HepG2 (cell line): ENCODE data around the gene TMEM14B. TPM values are rescaled to one million over a fixed set of nuclear protein-coding genes. Genes with fewer than 3 reads are reported as not detected.

Source experiments
- BRF2 ChIP-seq: sonication (generic); formaldehyde crosslinking; IDR thresholded peaks from 2 replicates; pipeline ENCODE4 v1.8.1; 2022; ENCODE audit warnings: mild to moderate bottlenecking, missing genetic modification reagents
- CEBPB ChIP-seq: IDR thresholded peaks from 2 replicates; pipeline ENCODE4 v1.6.1; 2011; ENCODE audit warnings: low read depth, low read length, improper control_type of control experiment, borderline replicate concordance
- DBP ChIP-seq: sonication (generic); formaldehyde crosslinking; IDR thresholded peaks from 2 replicates; pipeline ENCODE4 v1.4.0; 2020; ENCODE audit warnings: missing genetic modification reagents; ENCODE audit errors: not compliant biosample characterization
- FOXC1 ChIP-seq: sonication (generic); formaldehyde crosslinking; IDR thresholded peaks from 2 replicates; pipeline ENCODE4 v1.8.0; 2022; ENCODE audit warnings: mild to moderate bottlenecking, missing genetic modification reagents, borderline replicate concordance
- GATAD1 ChIP-seq: IDR thresholded peaks from 2 replicates; pipeline ENCODE4 v1.6.1; 2016; ENCODE audit warnings: missing genetic modification reagents, missing compliant biosample characterization
- GLMP ChIP-seq: sonication (generic); formaldehyde crosslinking; IDR thresholded peaks from 2 replicates; pipeline ENCODE4 v1.9.0; 2021; ENCODE audit warnings: missing genetic modification reagents, mild to moderate bottlenecking, borderline replicate concordance
- NKX3-1 ChIP-seq: sonication (generic); formaldehyde crosslinking; IDR thresholded peaks from 2 replicates; pipeline ENCODE4 v1.5.0; 2020; ENCODE audit warnings: missing genetic modification reagents
- RXRB ChIP-seq: IDR thresholded peaks from 2 replicates; pipeline ENCODE4 v1.6.1; 2016; ENCODE audit warnings: borderline replicate concordance, missing genetic modification reagents, missing compliant biosample characterization
- SMAD9 ChIP-seq: sonication (generic); formaldehyde crosslinking; IDR thresholded peaks from 2 replicates; pipeline ENCODE4 v1.5.1; 2020; ENCODE audit warnings: mild to moderate bottlenecking, missing genetic modification reagents
- SRSF1 ChIP-seq: fragments of 200-400 bp; formaldehyde crosslinking; optimal IDR thresholded peaks from 2 replicates; pipeline ENCODE3; 2017; ENCODE audit warnings: mild to moderate bottlenecking, low read depth, low read length, moderate library complexity
- TCF7L2 ChIP-seq: IDR thresholded peaks from 2 replicates; pipeline ENCODE4 v1.6.1; 2011; ENCODE audit warnings: mild to moderate bottlenecking, low read depth, low read length, moderate library complexity
- ZFP82 ChIP-seq: sonication (generic); formaldehyde crosslinking; IDR thresholded peaks from 2 replicates; pipeline ENCODE4 v1.5.1; 2020; ENCODE audit warnings: mild to moderate bottlenecking, missing genetic modification reagents, borderline replicate concordance
- ZNF205 ChIP-seq: IDR thresholded peaks from 2 replicates; pipeline ENCODE4 v1.6.1; 2018; ENCODE audit warnings: missing biosample characterization, missing genetic modification reagents
- ZSCAN5A ChIP-seq: sonication (generic); formaldehyde crosslinking; IDR thresholded peaks from 2 replicates; pipeline ENCODE4 v1.8.0; 2022; ENCODE audit warnings: mild to moderate bottlenecking, missing genetic modification reagents, borderline replicate concordance
- polyA plus RNA-seq, 8 experiments: library from polyadenylated mRNA; depleted of rRNA in 3 of 8; stranded (reverse) in 7 of 8; unstranded in 1 of 8; fragments of >200 nt; fragmentation: Illumina TruSeq in 4 of 8; extraction: Trizol in 4 of 8; gene quantifications; 2 replicates each; pipeline versions ENCODE4 v1.2.1 to v1.2.3, GENCODE V29; 2011 to 2016; ENCODE audit warnings: low read depth in 4 of 8, missing spikeins in 1 of 8, mixed read lengths in 1 of 8; ENCODE audit not compliant: insufficient read depth in 1 of 8
- total RNA-seq, 5 experiments: library from RNA; depleted of rRNA; stranded (reverse); fragments of >200 nt; fragmentation: Illumina TruSeq; extraction: Trizol; gene quantifications; 2 replicates each; pipeline ENCODE4 v1.2.3, GENCODE V29; 2016; ENCODE audit warnings: low read depth in 1 of 5
- TF ChIP-seq, protein P1 (sequence below): sonication (generic); formaldehyde crosslinking; IDR thresholded peaks from 2 replicates; pipeline ENCODE4 v1.4.0; 2020; ENCODE audit warnings: missing genetic modification reagents, borderline replicate concordance
- TF ChIP-seq, protein P2 (sequence below): sonication (generic); formaldehyde crosslinking; IDR thresholded peaks from 2 replicates; pipeline ENCODE4 v1.5.0; 2020; ENCODE audit warnings: mild to moderate bottlenecking, missing genetic modification reagents, moderate library complexity
- TF ChIP-seq, protein P3 (sequence below): sonication (generic); formaldehyde crosslinking; IDR thresholded peaks from 2 replicates; pipeline ENCODE4 v1.4.0; 2020; ENCODE audit warnings: low read depth, missing genetic modification reagents

Gene TMEM14B
- total and polyA plus RNA-seq, 2 of the 13 experiments (the other 11 are each of a cell fraction or from before 2014, with no cell fraction given): 133 to 200 TPM

DNA sequence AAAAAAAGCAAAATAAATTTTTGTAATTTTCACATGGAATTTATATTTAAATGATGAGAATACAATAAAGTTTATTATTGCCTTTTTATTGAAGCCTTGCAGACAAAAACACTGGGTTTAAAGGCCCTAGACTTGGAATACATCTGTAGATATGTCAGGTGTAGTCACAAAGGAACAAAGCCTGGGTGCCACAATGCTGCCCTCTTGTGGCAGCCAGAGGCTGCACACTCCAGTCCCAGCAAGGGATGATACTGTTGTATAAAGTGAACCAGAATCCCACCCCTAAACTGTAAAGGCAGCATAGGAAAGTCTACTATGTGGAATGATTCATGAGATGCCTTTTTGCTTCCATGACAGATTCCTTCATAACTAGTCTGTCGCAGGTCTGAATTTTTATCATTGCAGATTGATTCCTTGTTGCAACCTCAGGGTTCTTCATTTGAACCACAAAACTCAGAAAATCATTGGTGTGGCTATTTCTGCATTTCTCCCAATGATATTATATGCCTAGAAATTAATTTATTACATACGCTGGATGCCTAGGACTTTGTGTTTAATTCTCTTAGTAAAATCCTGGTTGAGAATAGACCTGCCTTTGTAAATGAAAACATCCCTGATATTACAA, 53.7 kb downstream of the TMEM14B start (continued):
- TF ChIP-seq ZFP82 (CRISPR knock-in tag): no peak
- TF ChIP-seq ZNF205 (CRISPR knock-in tag): no peak
- TF ChIP-seq NKX3-1 (CRISPR knock-in tag): no peak
- TF ChIP-seq TCF7L2: no peak
- no peak for TF ChIP-seq DBP
- TF ChIP-seq FOXC1: no peak
- no peak for TF ChIP-seq SRSF1
- TF ChIP-seq, protein P1, sequence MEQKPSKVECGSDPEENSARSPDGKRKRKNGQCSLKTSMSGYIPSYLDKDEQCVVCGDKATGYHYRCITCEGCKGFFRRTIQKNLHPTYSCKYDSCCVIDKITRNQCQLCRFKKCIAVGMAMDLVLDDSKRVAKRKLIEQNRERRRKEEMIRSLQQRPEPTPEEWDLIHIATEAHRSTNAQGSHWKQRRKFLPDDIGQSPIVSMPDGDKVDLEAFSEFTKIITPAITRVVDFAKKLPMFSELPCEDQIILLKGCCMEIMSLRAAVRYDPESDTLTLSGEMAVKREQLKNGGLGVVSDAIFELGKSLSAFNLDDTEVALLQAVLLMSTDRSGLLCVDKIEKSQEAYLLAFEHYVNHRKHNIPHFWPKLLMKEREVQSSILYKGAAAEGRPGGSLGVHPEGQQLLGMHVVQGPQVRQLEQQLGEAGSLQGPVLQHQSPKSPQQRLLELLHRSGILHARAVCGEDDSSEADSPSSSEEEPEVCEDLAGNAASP (CRISPR knock-in tag): peak; percentile 49; the same call in 1 of the 2 replicates
- peak; percentile 12; the same call in 1 of the 2 replicates for TF ChIP-seq GATAD1 (CRISPR knock-in tag)
- TF ChIP-seq, protein P2, sequence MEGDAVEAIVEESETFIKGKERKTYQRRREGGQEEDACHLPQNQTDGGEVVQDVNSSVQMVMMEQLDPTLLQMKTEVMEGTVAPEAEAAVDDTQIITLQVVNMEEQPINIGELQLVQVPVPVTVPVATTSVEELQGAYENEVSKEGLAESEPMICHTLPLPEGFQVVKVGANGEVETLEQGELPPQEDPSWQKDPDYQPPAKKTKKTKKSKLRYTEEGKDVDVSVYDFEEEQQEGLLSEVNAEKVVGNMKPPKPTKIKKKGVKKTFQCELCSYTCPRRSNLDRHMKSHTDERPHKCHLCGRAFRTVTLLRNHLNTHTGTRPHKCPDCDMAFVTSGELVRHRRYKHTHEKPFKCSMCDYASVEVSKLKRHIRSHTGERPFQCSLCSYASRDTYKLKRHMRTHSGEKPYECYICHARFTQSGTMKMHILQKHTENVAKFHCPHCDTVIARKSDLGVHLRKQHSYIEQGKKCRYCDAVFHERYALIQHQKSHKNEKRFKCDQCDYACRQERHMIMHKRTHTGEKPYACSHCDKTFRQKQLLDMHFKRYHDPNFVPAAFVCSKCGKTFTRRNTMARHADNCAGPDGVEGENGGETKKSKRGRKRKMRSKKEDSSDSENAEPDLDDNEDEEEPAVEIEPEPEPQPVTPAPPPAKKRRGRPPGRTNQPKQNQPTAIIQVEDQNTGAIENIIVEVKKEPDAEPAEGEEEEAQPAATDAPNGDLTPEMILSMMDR (CRISPR knock-in tag): peak; percentile 95
- TF ChIP-seq GLMP (CRISPR knock-in tag): no peak
- peak; percentile 40; the same call in 1 of the 2 replicates for TF ChIP-seq RXRB (CRISPR knock-in tag)
- TF ChIP-seq CEBPB: no peak
- TF ChIP-seq ZSCAN5A (CRISPR knock-in tag): no peak
- no peak for TF ChIP-seq SMAD9 (CRISPR knock-in tag)
- TF ChIP-seq, protein P3, sequence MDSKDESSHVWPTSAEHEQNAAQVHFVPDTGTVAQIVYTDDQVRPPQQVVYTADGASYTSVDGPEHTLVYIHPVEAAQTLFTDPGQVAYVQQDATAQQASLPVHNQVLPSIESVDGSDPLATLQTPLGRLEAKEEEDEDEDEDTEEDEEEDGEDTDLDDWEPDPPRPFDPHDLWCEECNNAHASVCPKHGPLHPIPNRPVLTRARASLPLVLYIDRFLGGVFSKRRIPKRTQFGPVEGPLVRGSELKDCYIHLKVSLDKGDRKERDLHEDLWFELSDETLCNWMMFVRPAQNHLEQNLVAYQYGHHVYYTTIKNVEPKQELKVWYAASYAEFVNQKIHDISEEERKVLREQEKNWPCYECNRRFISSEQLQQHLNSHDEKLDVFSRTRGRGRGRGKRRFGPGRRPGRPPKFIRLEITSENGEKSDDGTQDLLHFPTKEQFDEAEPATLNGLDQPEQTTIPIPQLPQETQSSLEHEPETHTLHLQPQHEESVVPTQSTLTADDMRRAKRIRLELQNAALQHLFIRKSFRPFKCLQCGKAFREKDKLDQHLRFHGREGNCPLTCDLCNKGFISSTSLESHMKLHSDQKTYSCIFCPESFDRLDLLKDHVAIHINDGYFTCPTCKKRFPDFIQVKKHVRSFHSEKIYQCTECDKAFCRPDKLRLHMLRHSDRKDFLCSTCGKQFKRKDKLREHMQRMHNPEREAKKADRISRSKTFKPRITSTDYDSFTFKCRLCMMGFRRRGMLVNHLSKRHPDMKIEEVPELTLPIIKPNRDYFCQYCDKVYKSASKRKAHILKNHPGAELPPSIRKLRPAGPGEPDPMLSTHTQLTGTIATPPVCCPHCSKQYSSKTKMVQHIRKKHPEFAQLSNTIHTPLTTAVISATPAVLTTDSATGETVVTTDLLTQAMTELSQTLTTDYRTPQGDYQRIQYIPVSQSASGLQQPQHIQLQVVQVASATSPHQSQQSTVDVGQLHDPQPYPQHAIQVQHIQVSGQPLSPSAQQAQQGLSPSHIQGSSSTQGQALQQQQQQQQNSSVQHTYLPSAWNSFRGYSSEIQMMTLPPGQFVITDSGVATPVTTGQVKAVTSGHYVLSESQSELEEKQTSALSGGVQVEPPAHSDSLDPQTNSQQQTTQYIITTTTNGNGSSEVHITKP (CRISPR knock-in tag): no peak
- no peak for TF ChIP-seq BRF2 (CRISPR knock-in tag)
